Measurements from ENCODE around the gene CDHR5. TPM values are rescaled to one million over a fixed set of nuclear protein-coding genes. Genes with fewer than 3 reads are reported as not detected.

Gene CDHR5
- total RNA-seq, 3 donors from 2014 or later = 195 to 549 (median 316) TPM

- intact Hi-C loops (cut with DNase I, micrococcal nuclease) = no loop called here
- Histone ChIP-seq H3K36me3 (ENCODE audit: low read depth) (peaks cover 4% of the 10 kb centered on the region), H3K9me3 (no peaks in the 10 kb centered on the region), H3K4me3 (no peak overlapping the region), H3K4me1 (ENCODE audit: low read depth) (peaks cover 29% of the 10 kb centered on the region)
- ATAC-seq (no peak), DNase-seq (no peak)
- TF ChIP-seq CTCF (IDR thresholded peaks at IDR 0.05) = no peak
Measured at GRCh38 chr11:579830-580601, 44.7 kb downstream of the CDHR5 start.

- intact Hi-C loops (cut with DNase I, micrococcal nuclease) = no loop called here
- peaks cover 34% of the 10 kb centered on the region for H3K4me1 ChIP-seq (ENCODE audit: low read depth)
- no peaks in the 10 kb centered on the region for H3K9me3 ChIP-seq
- DNase-seq = peak in 1 of 3 donors; percentile 24
- TF ChIP-seq CTCF (IDR thresholded peaks at IDR 0.05) = no peak
- ATAC-seq = no peak
- H3K36me3 ChIP-seq (ENCODE audit: low read depth) = no peaks in the 10 kb centered on the region
- no peak overlapping the region for H3K4me3 ChIP-seq
Measured at GRCh38 chr11:578276-579035, 46.3 kb downstream of the CDHR5 start.

DNA sequence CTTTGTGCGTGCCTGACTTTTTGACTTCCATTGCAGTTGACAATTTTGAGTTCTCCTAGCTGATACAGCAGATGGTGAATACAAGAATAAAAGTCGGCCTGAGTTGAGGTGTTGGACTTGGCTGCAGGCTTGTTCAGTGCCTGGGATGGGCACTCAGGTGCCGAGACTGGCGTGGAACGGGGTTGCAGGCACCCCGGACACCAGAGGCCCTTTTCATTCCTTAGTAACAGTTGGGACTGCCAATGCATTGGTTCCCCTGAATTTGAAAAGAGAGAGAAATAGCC is 47.2 kb downstream of the CDHR5 start:
- TF ChIP-seq CTCF (IDR thresholded peaks at IDR 0.05) = no peak
- intact Hi-C loops (cut with DNase I, micrococcal nuclease) = no loop called here

DNA sequence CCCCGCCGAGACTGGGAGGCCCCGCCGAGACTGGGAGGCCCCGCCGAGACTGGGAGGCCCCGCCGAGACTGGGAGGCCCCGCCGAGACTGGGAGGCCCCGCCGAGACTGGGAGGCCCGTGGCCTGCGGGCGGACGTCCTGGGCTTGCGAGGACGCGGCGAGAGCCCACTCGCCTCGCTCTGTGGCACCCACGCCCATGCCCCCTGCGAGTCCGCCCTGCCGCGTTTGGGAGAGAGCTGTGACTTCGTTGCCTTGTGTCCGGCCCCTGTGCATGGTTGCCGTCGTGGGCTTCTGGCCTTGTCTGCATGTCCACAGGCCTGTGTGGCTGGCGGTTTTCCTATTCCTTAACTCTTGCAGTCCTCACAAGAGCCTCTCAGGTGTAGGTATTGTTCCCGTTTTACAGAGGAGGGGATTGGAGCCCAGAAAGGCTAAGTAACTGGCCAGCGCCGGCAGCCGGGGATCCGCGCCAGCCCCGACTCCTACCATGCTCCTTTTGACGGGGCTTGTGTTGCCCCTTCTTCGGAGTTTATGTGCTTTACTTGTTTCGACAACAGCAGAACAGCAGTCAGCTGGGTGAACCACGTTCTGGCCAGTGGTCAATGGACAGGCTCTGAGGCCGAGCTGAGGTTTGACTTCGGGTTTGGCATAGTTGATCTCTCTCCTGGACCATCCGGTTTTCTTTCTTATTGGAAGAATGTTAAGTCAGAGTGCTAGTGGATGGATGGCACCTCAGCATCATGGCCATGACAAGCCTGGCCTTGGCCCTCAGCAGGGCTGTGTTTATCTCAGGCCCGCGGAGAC is 47.7 kb downstream of the CDHR5 start:
- TF ChIP-seq CTCF (IDR thresholded peaks at IDR 0.05) = no peak
- ATAC-seq = no peak
- DNase-seq = peak in 2 of 3 donors; percentile 52 to 65
- Histone ChIP-seq H3K4me3 (peak overlapping the region; percentile 57), H3K9me3 (no peaks in the 10 kb centered on the region), H3K36me3 (ENCODE audit: low read depth) (no peaks in the 10 kb centered on the region), H3K4me1 (ENCODE audit: low read depth) (peaks cover 34% of the 10 kb centered on the region)
- intact Hi-C loops (cut with DNase I, micrococcal nuclease) = no loop called here

More for the DNA sequence above, 47.2 kb downstream of the CDHR5 start:
- peak in 1 of 3 donors; percentile 20 for DNase-seq
- no peak overlapping the region for H3K4me3 ChIP-seq
- no peak for ATAC-seq
- H3K4me1 ChIP-seq (ENCODE audit: low read depth) = peaks cover 34% of the 10 kb centered on the region
- no peaks in the 10 kb centered on the region for H3K36me3 ChIP-seq (ENCODE audit: low read depth)
- H3K9me3 ChIP-seq = no peaks in the 10 kb centered on the region

DNA sequence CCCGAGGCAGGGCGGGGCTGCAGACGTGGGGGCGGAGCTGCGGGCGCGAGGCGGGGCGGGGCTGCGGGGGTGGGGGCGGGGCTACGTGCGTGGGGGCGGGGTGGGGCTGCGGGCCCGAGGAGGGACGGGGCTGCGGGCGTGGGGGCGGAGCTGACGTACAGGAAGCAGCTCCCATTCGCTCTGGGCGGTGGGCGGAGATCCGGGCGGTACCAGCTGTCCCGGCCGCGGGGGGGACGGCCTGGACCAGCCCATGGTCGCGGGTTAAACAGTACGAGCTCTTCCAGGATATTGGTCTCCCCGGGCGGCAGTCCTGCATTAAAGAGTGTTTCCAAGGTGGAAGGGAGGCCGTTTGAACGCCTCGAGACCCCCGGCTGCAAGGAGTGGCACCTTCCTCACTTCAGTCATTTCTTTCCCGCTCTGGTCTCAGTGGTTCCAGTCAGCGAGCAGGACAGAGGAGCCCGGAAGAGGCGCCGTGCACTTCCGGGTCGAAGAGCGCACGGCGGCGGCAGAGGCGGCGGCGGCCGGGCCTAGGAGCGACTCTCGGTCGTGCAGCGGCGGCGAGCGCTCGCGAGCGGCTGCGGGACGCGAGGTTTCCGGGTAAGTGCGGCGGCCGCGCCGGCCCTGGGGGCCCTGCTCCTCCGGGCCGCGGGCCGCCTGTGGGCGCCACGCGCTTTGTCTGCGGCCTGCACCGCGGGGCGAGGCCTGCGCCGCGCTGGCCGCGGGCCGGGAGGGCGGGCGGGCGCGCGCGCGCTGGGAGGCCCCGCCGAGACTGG is 48.6 kb downstream of the CDHR5 start, which contains the start of gene PHRF1:
TSS of gene PHRF1 (plus strand) at position 475 of the 773 bp plus-strand sequence. CDS start 5,043 bp downstream, outside the sequence.
- no peak for TF ChIP-seq CTCF (IDR thresholded peaks at IDR 0.05)
- no peaks in the 10 kb centered on the region for H3K36me3 ChIP-seq (ENCODE audit: low read depth)
- intact Hi-C loops (cut with DNase I, micrococcal nuclease) = no loop called here
- peak within 1 kb of the TSS; percentile 57 for H3K4me3 ChIP-seq
- peak; percentile 91 for ATAC-seq
- peak; percentile 94 to 99 (median 96) for DNase-seq
- peaks cover 34% of the 10 kb centered on the region for H3K4me1 ChIP-seq (ENCODE audit: low read depth)
- H3K9me3 ChIP-seq = no peaks in the 10 kb centered on the region
